HPDE6-E6E7 (cell line): ENCODE data around the gene FNDC3B.

Experiments
- DNase-seq: peaks from one replicate; pipeline ENCODE4 v3.0.0; 2011; ENCODE audit warnings: missing footprints; ENCODE audit errors: extremely low spot score

Gene FNDC3B

GRCh38 chr3:172259726-172260248, 220.4 kb downstream of the FNDC3B start:
- DNase-seq, result no peak

GRCh38 chr3:172260381-172260780, 221.0 kb downstream of the FNDC3B start:
- no peak for DNase-seq

- no peak for DNase-seq
These were observed 221.7 kb downstream of the FNDC3B start for GRCh38 chr3:172261054-172261453.

GRCh38 chr3:172262991-172263608, 223.7 kb downstream of the FNDC3B start:
- DNase-seq, result no peak

- no peak for DNase-seq
These were observed 224.6 kb downstream of the FNDC3B start for GRCh38 chr3:172263781-172264486.

GRCh38 chr3:172266103-172266502, 226.7 kb downstream of the FNDC3B start:
- DNase-seq, result no peak

- DNase-seq, result no peak
These were observed 229.0 kb downstream of the FNDC3B start for GRCh38 chr3:172268425-172268824.

- DNase-seq, result no peak
These were observed 229.5 kb downstream of the FNDC3B start for GRCh38 chr3:172268868-172269267.

- DNase-seq, result no peak
These were observed 231.3 kb downstream of the FNDC3B start for GRCh38 chr3:172270557-172271166.

GRCh38 chr3:172271386-172271976, 232.1 kb downstream of the FNDC3B start:
- no peak for DNase-seq

- no peak for DNase-seq
These were observed 233.3 kb downstream of the FNDC3B start for GRCh38 chr3:172272698-172273097.

- DNase-seq, result no peak
These were observed 234.0 kb downstream of the FNDC3B start for GRCh38 chr3:172273378-172273777.

- DNase-seq, result no peak
These were observed 235.5 kb downstream of the FNDC3B start for GRCh38 chr3:172274906-172275305.

GRCh38 chr3:172275586-172275985, 236.2 kb downstream of the FNDC3B start:
- DNase-seq, result no peak

- no peak for DNase-seq
These were observed 236.7 kb downstream of the FNDC3B start for GRCh38 chr3:172276103-172276502.

GRCh38 chr3:172277151-172277652, 237.8 kb downstream of the FNDC3B start:
- no peak for DNase-seq

GRCh38 chr3:172279191-172279640, 239.8 kb downstream of the FNDC3B start:
- DNase-seq, result no peak

GRCh38 chr3:172279974-172280373, 240.6 kb downstream of the FNDC3B start:
- DNase-seq, result no peak

- DNase-seq, result no peak
These were observed 241.2 kb downstream of the FNDC3B start for GRCh38 chr3:172280406-172281051.

GRCh38 chr3:172281884-172282283, 242.5 kb downstream of the FNDC3B start:
- no peak for DNase-seq

- no peak for DNase-seq
These were observed 243.5 kb downstream of the FNDC3B start for GRCh38 chr3:172282850-172283249.
